ENCODE measurements around the gene CNOT9.

GRCh38 chr2:218576854-218577253 lies 8.2 kb downstream of the CNOT9 start:
- TF ChIP-seq JUND (IDR thresholded peaks at IDR 0.05; ENCODE audit: low read depth, low read length) = no peak
- TF ChIP-seq ZNF592 (IDR thresholded peaks at IDR 0.05) = no peak
- no peak for TF ChIP-seq NR2C2 (IDR thresholded peaks at IDR 0.05; ENCODE audit: borderline replicate concordance, control insufficient read depth, insufficient read length, low read depth)

Data from GM12878 (cell line).